Activated CD8-positive, alpha-beta memory T cell treated with anti-CD3 and anti-CD28 coated beads, Interleukin-2, amount 50 U/mL, for 24 hours (primary cell): ENCODE results near the gene TMEM225B.
"Not testable (repeated sequence)": the region's sequence is repeated elsewhere in the genome, so short reads cannot be mapped to it uniquely, and the experiment has no call there.

Source experiments
- DNase-seq: peaks from one replicate; pipeline ENCODE4 v3.0.0-alpha.2; 2020; ENCODE audit errors: extremely low read depth

TMEM225B gene

DNA sequence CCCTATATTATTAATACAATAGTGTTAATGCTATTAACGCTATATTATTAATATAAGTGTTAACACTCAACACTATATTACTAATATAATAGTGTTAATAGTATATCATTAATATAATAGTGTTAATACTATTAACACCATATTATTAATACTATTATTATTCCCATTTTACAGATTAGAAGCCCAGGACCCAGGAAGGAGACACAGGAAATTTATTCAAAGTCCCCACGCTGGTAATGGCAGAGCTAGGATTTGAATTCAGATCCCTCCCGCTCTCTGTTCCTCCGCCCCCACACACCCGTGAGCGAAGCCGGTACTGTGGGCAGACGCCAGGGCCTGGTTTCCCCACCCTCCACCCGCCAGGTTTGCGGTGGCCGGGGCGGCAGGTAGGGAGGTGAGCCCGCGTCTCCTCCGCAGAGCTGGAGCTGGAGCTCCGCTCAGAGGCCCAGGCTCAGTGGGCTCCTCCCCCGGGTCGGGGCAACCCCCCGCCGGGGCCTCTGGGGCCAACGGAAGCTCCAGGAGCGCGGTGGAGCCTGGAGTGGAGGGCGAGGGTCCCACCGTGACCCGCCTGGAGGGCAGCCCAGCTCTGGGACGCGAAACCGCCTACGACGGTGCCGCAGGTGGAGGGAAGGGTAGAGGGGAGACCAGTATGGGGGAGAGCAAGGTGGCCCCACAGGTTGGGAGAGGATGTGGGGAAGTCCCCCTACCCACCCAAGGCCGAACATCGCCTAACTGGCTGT lies at the start of gene TMEM225B:
TMEM225B (plus strand) TSS at position 506 of the 740 bp plus-strand sequence. CDS start 6,122 bp downstream, outside the sequence.
- no peak for DNase-seq

- not testable (repeated sequence) for DNase-seq
Observed at GRCh38 chr7:99549545-99549944, 48.5 kb upstream of the TMEM225B start.

DNA sequence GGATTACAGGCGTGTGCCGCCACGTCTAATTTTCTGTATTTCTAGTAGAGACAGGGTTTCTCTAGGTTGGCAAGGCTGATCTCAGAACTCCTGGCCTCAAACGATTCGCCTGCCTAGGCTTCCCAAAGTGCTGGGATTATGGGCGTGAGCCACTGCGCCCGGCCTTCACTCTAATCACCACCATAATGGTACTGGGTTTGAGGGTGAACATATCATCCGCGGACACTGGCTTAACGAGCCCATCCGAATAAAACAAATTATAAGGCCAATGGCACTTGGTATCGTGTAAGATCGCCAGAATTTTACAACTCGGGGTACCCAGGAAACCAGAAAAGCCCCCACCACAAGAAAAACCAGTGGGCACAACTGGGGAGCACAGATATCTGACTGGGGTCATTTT lies 46.7 kb upstream of the TMEM225B start:
- DNase-seq, result no peak

GRCh38 chr7:99551767-99552463 lies 46.2 kb upstream of the TMEM225B start, which contains the start of gene FAM200A:
Gene FAM200A (minus strand): TSS chr7:99552114. CDS start chr7:99548407, 3,707 bp downstream.
- DNase-seq, result peak; percentile 65

- no peak for DNase-seq
Observed at GRCh38 chr7:99553039-99553438, 45.0 kb upstream of the TMEM225B start.

DNA sequence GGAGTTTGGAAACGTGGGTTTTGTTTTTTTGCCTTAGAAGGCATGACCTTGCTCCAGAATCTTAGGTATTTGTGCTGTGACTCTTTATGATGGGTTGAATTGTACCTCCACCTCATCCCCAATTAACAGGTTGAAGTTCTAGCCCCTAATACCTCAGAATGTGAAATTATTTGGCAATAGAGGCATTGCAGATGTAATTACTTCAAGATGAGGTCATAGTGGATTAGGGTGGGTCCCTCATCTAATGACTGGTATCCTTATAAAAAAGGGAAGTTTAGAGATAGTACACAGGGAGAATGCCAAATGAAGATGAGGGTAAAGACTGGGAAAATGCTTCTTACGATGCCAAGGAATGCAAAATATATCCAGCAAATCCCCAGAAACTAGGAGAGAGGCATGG lies 43.1 kb upstream of the TMEM225B start:
- DNase-seq, result no peak

- no peak for DNase-seq
Observed at GRCh38 chr7:99557196-99557607, 40.9 kb upstream of the TMEM225B start.

- DNase-seq, result no peak
Observed at GRCh38 chr7:99557940-99558305, 40.1 kb upstream of the TMEM225B start.

DNA sequence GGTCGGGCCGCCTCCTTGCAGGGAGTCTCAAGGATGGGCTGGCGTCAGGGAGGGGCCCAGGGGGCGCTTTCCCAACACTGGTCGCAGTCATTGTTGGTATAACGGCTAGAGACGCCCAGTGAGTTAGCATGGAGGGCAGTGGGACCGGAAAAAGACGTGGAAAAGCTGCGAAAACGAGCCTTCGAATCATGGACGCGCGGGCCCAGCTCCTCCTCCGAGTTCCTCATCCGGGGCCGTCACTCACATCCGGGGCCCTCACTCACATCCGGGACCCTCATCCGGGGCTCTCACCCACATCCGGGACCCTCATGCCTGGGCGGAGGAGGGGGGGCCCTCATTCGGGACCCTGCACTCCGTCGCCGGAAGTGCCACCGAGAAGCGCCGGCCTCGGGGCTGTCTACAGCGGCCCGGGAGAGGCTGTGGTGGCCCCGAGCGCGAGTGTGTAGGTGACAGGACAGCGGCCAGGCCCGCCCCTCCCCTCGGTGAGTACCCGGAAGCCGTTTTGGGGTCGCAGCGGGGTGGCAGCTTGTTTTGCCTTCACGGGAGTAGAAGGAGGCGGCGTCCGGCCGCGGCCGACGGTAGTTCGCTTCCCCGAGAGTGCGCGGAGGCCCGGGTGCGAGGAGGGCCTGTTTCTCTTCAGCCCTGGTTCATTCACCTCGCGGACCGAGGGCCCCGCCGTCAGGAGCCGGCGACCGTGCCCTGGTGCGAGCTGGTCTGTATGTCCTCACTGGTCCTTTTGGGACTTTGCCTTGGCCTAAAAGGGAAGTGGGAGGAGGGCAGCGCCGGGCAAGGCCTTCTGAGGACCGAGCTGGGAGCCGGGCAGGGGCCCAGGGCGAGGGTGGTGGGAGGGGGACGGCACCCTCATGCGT lies 39.5 kb upstream of the TMEM225B start, which contains the start of gene ZNF655:
ZNF655 (plus strand) TSS at position 337 of the 869 bp plus-strand sequence. CDS start 1,918 bp downstream, outside the sequence.
- DNase-seq, result peak; percentile 76

DNA sequence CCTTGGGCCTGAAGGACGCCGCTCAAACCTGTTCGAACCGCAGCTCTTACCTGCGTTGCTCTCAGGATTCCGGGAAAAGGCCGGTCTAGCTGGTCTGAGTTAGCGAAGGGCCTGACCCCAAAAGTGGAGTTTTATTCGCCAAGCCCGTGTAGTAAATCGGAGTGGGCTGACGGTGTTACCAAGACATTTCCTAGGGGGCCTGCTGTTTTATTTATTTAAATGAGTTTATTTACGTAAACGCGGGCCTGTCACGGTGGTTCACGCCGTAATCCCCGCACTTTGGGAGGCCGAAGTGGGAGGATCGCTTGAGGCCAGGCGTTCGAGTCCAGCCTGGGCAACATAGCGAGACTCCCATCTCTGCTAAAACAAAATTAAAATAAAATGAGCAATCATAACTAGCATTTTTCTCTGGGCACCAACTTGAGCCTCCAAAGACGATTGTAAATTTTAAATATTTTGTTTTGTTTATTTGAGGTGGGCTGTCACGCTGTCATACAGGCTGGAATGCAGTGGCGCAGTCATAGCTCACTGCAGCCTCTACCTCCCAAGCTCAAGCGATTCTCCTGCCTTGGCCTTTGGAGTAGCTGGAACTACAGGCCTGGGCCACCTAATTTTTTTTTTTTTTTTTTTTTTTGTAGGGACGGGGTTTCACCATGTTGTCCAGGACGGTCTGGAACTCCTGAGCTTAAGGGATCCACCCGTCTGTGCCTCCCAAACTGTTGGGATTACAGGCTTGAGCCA lies 38.7 kb upstream of the TMEM225B start:
- no peak for DNase-seq

DNA sequence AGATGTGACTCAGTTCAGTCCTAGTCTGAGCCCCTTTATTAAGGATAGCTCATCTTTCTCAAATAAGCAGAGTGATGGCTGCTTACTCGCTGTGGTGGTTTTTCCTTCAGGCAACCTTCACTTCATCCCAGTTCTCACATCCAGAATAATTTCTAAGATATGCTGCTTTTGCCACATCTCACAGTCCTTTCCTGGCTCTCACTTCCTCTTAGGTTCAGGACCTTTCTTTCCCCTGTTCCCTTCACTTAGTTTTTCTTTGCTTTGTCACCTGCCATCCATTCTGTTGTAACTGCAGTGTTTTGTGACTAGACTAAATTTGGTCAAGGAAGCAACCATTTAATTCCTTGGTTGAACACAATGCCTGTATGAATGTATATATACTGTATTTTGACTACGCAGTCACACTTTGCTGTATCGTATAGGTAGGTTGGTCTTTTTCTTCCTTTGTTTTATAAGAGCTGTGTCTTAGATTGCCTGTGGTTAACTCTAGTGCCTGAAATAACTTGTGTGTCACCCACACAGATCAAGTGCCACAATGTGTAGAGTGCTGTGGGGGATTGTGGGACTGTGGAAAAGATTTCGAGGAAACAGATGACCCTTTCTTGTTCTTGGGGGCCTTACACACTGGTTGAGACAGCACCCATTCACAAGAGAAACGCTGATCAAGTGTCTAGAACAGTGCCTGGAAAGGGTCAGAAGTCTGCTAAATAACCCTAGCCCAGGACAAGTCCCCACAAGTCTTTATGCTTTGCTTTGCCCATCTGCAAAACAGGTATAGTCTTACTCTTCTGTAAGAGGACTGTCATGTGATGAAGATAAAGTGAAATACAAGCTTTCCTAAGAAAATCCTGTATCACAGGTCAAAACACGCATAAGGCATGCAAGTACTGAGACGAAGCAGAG lies 37.0 kb upstream of the TMEM225B start:
- no peak for DNase-seq

DNA sequence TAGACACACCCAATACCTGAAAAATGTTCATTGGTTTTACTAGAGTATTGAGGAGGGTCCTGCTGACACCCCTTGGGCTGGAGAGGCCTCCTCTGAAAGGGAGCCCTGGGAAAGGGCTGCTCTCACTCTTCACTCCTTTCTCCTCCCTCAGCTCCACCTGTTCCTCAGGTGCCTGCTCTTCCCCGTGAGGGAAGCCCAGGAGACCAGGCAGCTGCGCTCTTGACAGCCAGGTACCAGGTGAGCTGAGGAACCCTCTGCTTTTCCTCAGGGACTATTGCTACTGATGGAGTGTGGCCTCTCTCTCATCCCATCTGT lies 36.4 kb upstream of the TMEM225B start:
- DNase-seq, result no peak

DNA sequence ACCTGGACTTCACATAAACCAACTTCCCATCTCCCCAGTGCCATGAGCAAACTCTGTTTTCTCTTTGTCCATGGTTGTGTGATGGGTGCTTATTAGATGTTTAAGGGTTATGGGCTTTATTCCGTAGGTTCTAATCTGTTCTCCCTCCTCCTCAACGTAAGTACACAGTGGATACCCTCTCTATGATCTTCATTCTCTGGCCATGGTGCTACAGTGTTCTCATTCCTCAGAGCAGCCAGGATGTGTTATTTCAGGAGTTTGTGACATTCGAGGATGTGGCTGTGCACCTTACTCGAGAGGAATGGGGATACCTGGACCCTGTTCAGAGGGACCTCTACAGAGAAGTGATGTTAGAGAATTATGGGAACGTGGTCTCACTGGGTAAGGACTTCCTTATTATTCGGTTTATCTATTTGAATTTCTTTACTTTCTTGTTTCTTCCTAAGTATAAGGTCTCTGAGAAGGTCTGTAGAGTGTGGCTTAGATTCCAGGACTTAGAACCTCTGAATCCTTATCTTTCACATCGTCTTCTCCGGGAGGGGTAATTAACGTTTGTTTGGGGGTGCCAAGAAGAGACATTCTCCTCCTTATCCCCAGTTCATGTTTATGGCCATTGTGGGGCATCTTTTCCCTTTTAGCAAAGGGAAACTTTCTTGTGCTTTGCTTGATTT lies 35.8 kb upstream of the TMEM225B start:
- no peak for DNase-seq

DNA sequence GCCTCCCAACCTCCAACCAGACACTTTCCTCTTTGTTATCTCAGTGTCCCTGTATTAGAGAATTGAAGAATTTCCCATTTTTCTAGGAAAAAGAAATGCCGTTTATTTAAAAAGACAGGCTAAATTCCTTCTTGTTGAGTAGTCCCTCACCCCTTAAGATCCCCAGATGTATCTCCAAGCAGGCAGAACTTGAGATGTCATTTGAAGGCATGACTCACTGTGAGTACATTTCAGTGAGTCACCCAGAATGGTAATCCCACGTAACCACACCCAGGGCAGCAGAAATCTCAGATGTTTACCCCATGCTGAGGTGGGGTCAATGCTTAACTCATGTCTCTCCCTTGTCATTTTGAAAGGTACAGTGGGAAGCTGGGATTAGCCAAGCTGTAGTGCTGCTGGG lies 35.2 kb upstream of the TMEM225B start:
- DNase-seq, result peak; percentile 26

DNA sequence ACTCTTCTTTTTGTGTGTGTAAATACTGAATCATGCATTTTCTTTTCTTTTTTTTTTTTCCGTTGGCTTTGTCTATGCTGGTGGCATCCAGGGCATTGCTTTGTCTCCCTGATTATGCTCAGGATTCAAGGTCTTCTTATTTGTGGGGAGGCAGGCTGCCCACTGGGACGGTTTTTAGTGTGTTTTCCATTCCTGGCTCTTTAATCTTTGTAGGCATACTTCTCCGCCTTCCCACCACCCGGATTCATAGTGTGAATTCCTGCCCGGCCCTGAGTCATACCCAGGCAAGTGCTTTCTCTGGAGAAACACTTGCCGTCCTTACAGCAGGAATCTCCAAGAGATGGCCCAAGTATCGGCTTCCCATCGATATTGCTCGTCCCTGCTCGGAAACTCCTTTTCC lies 34.4 kb upstream of the TMEM225B start:
- no peak for DNase-seq

DNA sequence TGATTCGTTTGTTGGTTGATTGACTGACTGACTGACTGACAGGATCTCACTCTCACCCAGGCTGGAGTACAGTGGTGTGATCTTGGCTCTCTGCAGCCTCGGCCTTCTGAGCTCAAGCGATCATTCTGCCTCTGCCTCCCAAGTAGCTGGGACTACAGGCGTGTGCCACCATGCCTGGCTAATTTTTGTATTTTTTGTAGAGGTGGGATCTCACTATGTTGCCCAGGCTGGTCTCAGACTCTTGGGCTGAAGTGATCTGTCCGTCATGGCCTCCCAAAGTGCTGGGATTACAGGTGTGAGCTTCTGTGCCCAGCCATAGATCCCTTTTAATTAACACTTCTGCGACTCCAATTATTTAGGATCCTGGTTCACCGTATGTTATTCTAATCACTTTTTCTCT lies 29.3 kb upstream of the TMEM225B start:
- DNase-seq, result not testable (repeated sequence)

DNA sequence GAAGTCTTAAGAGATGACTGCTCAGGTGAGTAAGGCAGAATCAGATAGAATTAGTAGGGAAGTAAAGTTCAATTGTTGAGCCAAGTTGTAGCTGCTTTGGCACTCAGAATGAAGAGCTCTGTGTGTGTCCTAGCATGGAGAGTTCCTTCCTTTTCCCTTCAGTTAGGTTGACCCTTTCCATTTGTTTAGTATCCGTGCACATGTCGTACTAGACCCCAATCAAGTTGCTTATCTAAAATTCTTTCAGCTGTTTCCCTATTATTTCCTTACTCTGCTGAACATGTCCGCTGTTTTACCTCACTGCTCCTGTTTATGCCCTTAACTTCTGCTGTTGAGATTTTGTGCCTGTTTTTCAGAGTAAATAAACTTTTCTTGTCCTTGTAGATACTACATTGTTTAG lies 26.3 kb upstream of the TMEM225B start:
- no peak for DNase-seq

DNA sequence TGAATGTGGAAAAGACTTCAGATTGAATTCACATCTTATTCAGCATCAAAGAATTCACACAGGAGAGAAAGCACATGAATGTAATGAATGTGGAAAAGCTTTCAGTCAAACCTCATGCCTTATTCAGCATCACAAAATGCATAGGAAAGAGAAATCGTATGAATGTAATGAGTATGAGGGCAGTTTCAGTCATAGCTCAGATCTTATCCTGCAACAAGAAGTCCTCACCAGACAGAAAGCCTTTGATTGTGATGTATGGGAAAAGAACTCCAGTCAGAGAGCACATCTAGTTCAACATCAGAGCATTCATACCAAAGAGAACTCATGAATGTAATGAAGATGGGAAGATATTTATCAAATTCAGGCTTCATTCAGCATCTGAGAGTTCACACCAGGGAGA lies 24.8 kb upstream of the TMEM225B start:
- DNase-seq, result no peak

DNA sequence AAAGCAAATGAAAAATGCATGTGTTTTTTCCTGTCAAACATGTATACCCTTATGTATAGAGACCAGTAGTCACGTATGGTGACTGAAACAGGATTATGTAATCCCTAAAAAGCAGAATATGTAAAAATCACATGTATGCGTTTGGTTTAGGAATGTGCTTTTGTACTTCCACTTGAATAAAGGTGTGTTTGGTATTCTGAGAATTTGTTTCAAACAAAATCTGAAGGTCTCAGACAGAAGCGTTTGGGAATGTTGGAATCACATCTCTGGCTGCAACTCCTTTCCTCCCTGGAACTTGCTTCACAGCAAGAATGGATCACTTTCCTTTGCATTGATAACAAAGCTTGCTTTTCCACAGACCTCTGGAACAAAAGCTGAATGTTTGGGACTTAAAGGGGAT lies 21.8 kb upstream of the TMEM225B start:
- DNase-seq, result no peak
